Keratinocyte (primary cell): ENCODE results near the gene ATP2B1. TPM values are rescaled to one million over a fixed set of nuclear protein-coding genes. Genes with fewer than 3 reads are reported as not detected.

Source experiments
- DNase-seq: peaks from one replicate; pipeline ENCODE4 v3.0.0-alpha.2; 2011; ENCODE audit warnings: low read depth, missing footprints, low spot score
- FAIRE-seq: peaks from 2 replicates; lab custom pipeline; 2011; peaks lifted over from hg19 to GRCh38; lab: Jason Lieb, UNC
- H2AFZ ChIP-seq: 2 replicates; pipeline ENCODE4 v1.6.0; 2012; ENCODE audit warnings: low read length, control low read depth, inconsistent platforms; ENCODE audit not compliant: control insufficient read depth
- H3K27ac ChIP-seq: 2 replicates; pipeline ENCODE4 v1.5.1; 2011; ENCODE audit warnings: low read length; ENCODE audit not compliant: control insufficient read depth, insufficient read depth
- H3K27me3 ChIP-seq: 3 replicates; pipeline ENCODE4 v1.6.0; 2011; ENCODE audit warnings: low read length; ENCODE audit not compliant: control insufficient read depth, insufficient read depth; ENCODE audit errors: extremely low read depth
- H3K36me3 ChIP-seq, 2 experiments: 2 replicates in 1 of 2; 3 replicates in 1 of 2; pipeline ENCODE4 v1.5.1; 2011; ENCODE audit warnings: low read length in 2 of 2, mild to moderate bottlenecking in 1 of 2; ENCODE audit not compliant: control insufficient read depth in 2 of 2, insufficient read depth in 2 of 2; ENCODE audit errors: extremely low read depth in 1 of 2
- H3K4me1 ChIP-seq: 3 replicates; pipeline ENCODE4 v1.5.1; 2011; ENCODE audit warnings: low read length; ENCODE audit not compliant: control insufficient read depth, insufficient read depth; ENCODE audit errors: extremely low read depth
- H3K4me2 ChIP-seq: 3 replicates; pipeline ENCODE4 v1.6.0; 2011; ENCODE audit warnings: low read depth, low read length; ENCODE audit not compliant: control insufficient read depth, insufficient read depth; ENCODE audit errors: extremely low read depth
- H3K4me3 ChIP-seq, 3 experiments: fragments of 200-600 bp in 1 of 3; sonication (generic) in 1 of 3; 2 replicates in 2 of 3; 3 replicates in 1 of 3; pipeline ENCODE4 v1.5.1; 2011 to 2016; ENCODE audit warnings: low read length in 3 of 3, mild to moderate bottlenecking in 3 of 3, control low read depth in 2 of 3, inconsistent platforms in 1 of 3, low read depth in 1 of 3, mixed read lengths in 1 of 3, mixed run types in 1 of 3, moderate library complexity in 1 of 3; ENCODE audit not compliant: control insufficient read depth in 2 of 3, insufficient read depth in 2 of 3; ENCODE audit errors: extremely low read depth in 1 of 3
- H3K79me2 ChIP-seq: 2 replicates; pipeline ENCODE4 v1.6.0; 2012; ENCODE audit warnings: low read length; ENCODE audit not compliant: control insufficient read depth, insufficient read depth
- H3K9ac ChIP-seq: 3 replicates; pipeline ENCODE4 v1.6.0; 2011; ENCODE audit warnings: low read length; ENCODE audit not compliant: control insufficient read depth, insufficient read depth; ENCODE audit errors: extremely low read depth
- H3K9me1 ChIP-seq: 3 replicates; pipeline ENCODE4 v1.6.0; 2011; ENCODE audit warnings: low read length; ENCODE audit not compliant: control insufficient read depth, insufficient read depth; ENCODE audit errors: extremely low read depth
- H3K9me3 ChIP-seq: 2 replicates; pipeline ENCODE4 v1.5.1; 2012; ENCODE audit warnings: low read depth, low read length; ENCODE audit not compliant: control insufficient read depth
- H4K20me1 ChIP-seq: 3 replicates; pipeline ENCODE4 v1.6.0; 2011; ENCODE audit warnings: low read length; ENCODE audit not compliant: control insufficient read depth, insufficient read depth; ENCODE audit errors: extremely low read depth
- CTCF ChIP-seq, 3 experiments: IDR thresholded peaks in 1 of 3; conservative IDR thresholded peaks in 1 of 3; optimal IDR thresholded peaks in 1 of 3; 2 replicates in 2 of 3; 3 replicates in 1 of 3; pipeline versions ENCODE3 to v1.5.1; 2011; ENCODE audit warnings: low read length in 3 of 3, mild to moderate bottlenecking in 3 of 3, moderate library complexity in 2 of 3, control low read depth in 1 of 3, inconsistent platforms in 1 of 3; ENCODE audit not compliant: insufficient read depth in 2 of 3; ENCODE audit errors: extremely low read depth in 1 of 3
- EZH2 ChIP-seq: IDR thresholded peaks from one replicate; pipeline ENCODE4 v1.6.1; 2012; ENCODE audit warnings: inconsistent platforms, mild to moderate bottlenecking, low read length, moderate library complexity
- dilution Hi-C: fragments of 300-500 bp; cut with MboI; formaldehyde crosslinking; loops from one replicate; pipeline ENCODE4 v1.7.0; 2020; ENCODE audit warnings: low sequenced_read_pairs; ENCODE audit not compliant: extremely low pct_ligation_motif_present
- polyA plus RNA-seq, 5 experiments: library from polyadenylated mRNA; depleted of rRNA in 3 of 5; stranded (reverse) in 3 of 5; stranded (forward) in 1 of 5; unstranded in 1 of 5; fragments of >200 nt; gene quantifications; 1 replicate in 1 of 5; 2 replicates in 3 of 5; 3 replicates in 1 of 5; pipeline versions ENCODE4 v1.2.1 to v1.2.3, GENCODE V29; 2011 to 2012; ENCODE audit warnings: missing spikeins in 2 of 5, low read depth in 1 of 5, low replicate concordance in 1 of 5

ATP2B1 gene
- polyA plus RNA-seq, 1 donor (not counting 4 experiments of a cell fraction or from before 2014, with no cell fraction given) = 24.6 TPM

- H3K36me3 ChIP-seq = peaks cover 0 to 1% of the 10 kb centered on the region in 2 experiments
- DNase-seq (no peak), FAIRE-seq (no peak)
- H3K4me2 ChIP-seq = no peak overlapping the region
- no peak for TF ChIP-seq CTCF (optimal IDR thresholded peaks at IDR 0.05 in 1 of 3, IDR thresholded peaks at IDR 0.05 in 1 of 3, conservative IDR thresholded peaks at IDR 0.05 in 1 of 3; ENCODE audit: extremely low read depth in 1 of 3, insufficient read depth in 2 of 3, low read length in 3 of 3)
- TF ChIP-seq EZH2 = no peak
- H3K27me3 ChIP-seq = no peaks in the 10 kb centered on the region
- dilution Hi-C loops = no loop called here
- H3K4me3 ChIP-seq = no peak overlapping the region
- H3K9ac ChIP-seq = no peak overlapping the region
- no peaks in the 10 kb centered on the region for H3K9me1 ChIP-seq
- H3K4me1 ChIP-seq = no peaks in the 10 kb centered on the region
- peaks cover 24% of the 10 kb centered on the region for H3K79me2 ChIP-seq
- peaks cover 5% of the 10 kb centered on the region for H4K20me1 ChIP-seq
- H3K9me3 ChIP-seq = no peaks in the 10 kb centered on the region
- no peak overlapping the region for H2AFZ ChIP-seq
- no peak overlapping the region for H3K27ac ChIP-seq
Observed at GRCh38 chr12:89657739-89658138, 50.9 kb downstream of the ATP2B1 start.

- H3K4me3 ChIP-seq = no peak overlapping the region
- H3K9me3 ChIP-seq = no peaks in the 10 kb centered on the region
- no peak overlapping the region for H3K4me2 ChIP-seq
- H3K36me3 ChIP-seq = peaks cover 0 to 1% of the 10 kb centered on the region in 2 experiments
- no peak overlapping the region for H3K27ac ChIP-seq
- FAIRE-seq (no peak), DNase-seq (no peak)
- peaks cover 24% of the 10 kb centered on the region for H3K79me2 ChIP-seq
- no peak overlapping the region for H3K9ac ChIP-seq
- dilution Hi-C loops = no loop called here
- no peaks in the 10 kb centered on the region for H3K9me1 ChIP-seq
- no peak overlapping the region for H2AFZ ChIP-seq
- H3K4me1 ChIP-seq = no peaks in the 10 kb centered on the region
- peaks cover 5% of the 10 kb centered on the region for H4K20me1 ChIP-seq
- H3K27me3 ChIP-seq = no peaks in the 10 kb centered on the region
- no peak for TF ChIP-seq EZH2
- TF ChIP-seq CTCF (optimal IDR thresholded peaks at IDR 0.05 in 1 of 3, IDR thresholded peaks at IDR 0.05 in 1 of 3, conservative IDR thresholded peaks at IDR 0.05 in 1 of 3; ENCODE audit: extremely low read depth in 1 of 3, insufficient read depth in 2 of 3, low read length in 3 of 3) = no peak
Observed at GRCh38 chr12:89657066-89657465, 51.6 kb downstream of the ATP2B1 start.
